K562 (cell line): ENCODE data around the gene MRPL4. TPM values are rescaled to one million over a fixed set of nuclear protein-coding genes. Genes with fewer than 3 reads are reported as not detected.

Experiments used
- ATF6 ChIP-seq: sonication (generic); formaldehyde crosslinking; IDR thresholded peaks from 2 replicates; pipeline ENCODE4 v1.4.0; 2020; ENCODE audit warnings: mild to moderate bottlenecking, missing genetic modification reagents
- BRD9 ChIP-seq: fragments of 450-650 bp; IDR thresholded peaks from 2 replicates; pipeline ENCODE4 v1.6.1; 2018; ENCODE audit warnings: low read depth; ENCODE audit not compliant: partially characterized antibody
- ERF ChIP-seq: fragments of 450-650 bp; formaldehyde crosslinking; IDR thresholded peaks from 2 replicates; pipeline ENCODE4 v1.4.0; 2020; ENCODE audit warnings: mild to moderate bottlenecking, mixed read lengths
- FOXA1 ChIP-seq: fragments of 450-650 bp; IDR thresholded peaks from 2 replicates; pipeline ENCODE4 v1.6.1; 2016; ENCODE audit warnings: mild to moderate bottlenecking, borderline replicate concordance
- HINFP ChIP-seq: fragments of 450-650 bp; conservative IDR thresholded peaks from 2 replicates; pipeline ENCODE4 v1.6.1; 2016; ENCODE audit warnings: missing genetic modification characterization, low read depth, mild to moderate bottlenecking, control low read depth, missing compliant biosample characterization
- KLF6 ChIP-seq: fragments of 250-450 bp; sonication (Bioruptor Pico); IDR thresholded peaks from 2 replicates; pipeline ENCODE4 v1.4.0; 2020; ENCODE audit warnings: mild to moderate bottlenecking, moderate library complexity, borderline replicate concordance
- MAZ ChIP-seq, 2 experiments: fragments of 450-650 bp in 1 of 2; sonication (generic) in 1 of 2; formaldehyde crosslinking; IDR thresholded peaks in 1 of 2; conservative IDR thresholded peaks in 1 of 2; 2 replicates each; pipeline versions ENCODE4 v1.4.0 to v1.5.0; 2020; ENCODE audit warnings: mild to moderate bottlenecking in 1 of 2, missing genetic modification reagents in 1 of 2
- MBD1 ChIP-seq: fragments of 250-450 bp; sonication (Bioruptor Pico); IDR thresholded peaks from 2 replicates; pipeline ENCODE4 v1.8.0; 2022; ENCODE audit warnings: inconsistent platforms
- SMARCE1 ChIP-seq: fragments of 450-650 bp; IDR thresholded peaks from 2 replicates; pipeline ENCODE4 v1.7.1; 2016; ENCODE audit warnings: mild to moderate bottlenecking
- TBL1XR1 ChIP-seq, 2 experiments: IDR thresholded peaks; 2 replicates each; pipeline ENCODE4 v1.6.1; 2012; ENCODE audit warnings: improper control_type of control experiment in 2 of 2, low read length in 2 of 2, mild to moderate bottlenecking in 1 of 2
- ZBTB11 ChIP-seq, 3 experiments: fragments of 200-800 bp in 1 of 3; fragments of 250-450 bp in 1 of 3; fragments of 450-650 bp in 1 of 3; sonication (Bioruptor Pico) in 1 of 3; sonication (Bioruptor generic) in 1 of 3; formaldehyde crosslinking in 1 of 3; IDR thresholded peaks; 2 replicates each; pipeline versions ENCODE4 v1.6.1 to v1.8.0; 2016 to 2022; ENCODE audit warnings: mild to moderate bottlenecking in 2 of 3, missing genetic modification characterization in 2 of 3, missing compliant biosample characterization in 1 of 3, moderate library complexity in 1 of 3
- ZHX1 ChIP-seq: fragments of 150-350 bp; conservative IDR thresholded peaks from 2 replicates; pipeline ENCODE4 v1.6.1; 2014; ENCODE audit warnings: low read length
- ZNF408 ChIP-seq: fragments of 250-450 bp; sonication (Bioruptor Pico); IDR thresholded peaks from 2 replicates; pipeline ENCODE4 v1.4.0; 2020; ENCODE audit warnings: low read depth, mild to moderate bottlenecking, moderate library complexity
- polyA plus RNA-seq, 8 experiments: library from polyadenylated mRNA; depleted of rRNA in 4 of 8; stranded (reverse) in 5 of 8; unstranded in 3 of 8; fragments of >200 nt; fragmentation: Nextera tagmentation in 2 of 8; fragmentation: Illumina TruSeq in 1 of 8; extraction: Ambion mirVana in 2 of 8; extraction: Trizol in 1 of 8; gene quantifications; 2 replicates each; pipeline versions ENCODE4 v1.2.1 to v1.2.3, GENCODE V29; 2011 to 2014; ENCODE audit warnings: inconsistent platforms in 1 of 8, missing spikeins in 1 of 8
- total RNA-seq, 7 experiments: library from RNA; depleted of rRNA in 6 of 7; stranded (reverse); fragments of >200 nt in 6 of 7; fragmentation: Illumina TruSeq in 2 of 7; extraction: Trizol in 2 of 7; gene quantifications; 2 replicates each; pipeline versions ENCODE4 v1.2.1 to v1.2.3, GENCODE V29; 2011 to 2021; ENCODE audit warnings: low replicate concordance in 1 of 7

The MRPL4 gene
- total and polyA plus RNA-seq, 9 of the 15 experiments (the other 6 are each of a cell fraction or from before 2014, with no cell fraction given): 1.4 to 239 (median 64.9) TPM

- TF ChIP-seq MBD1 (CRISPR knock-in tag) (no peak; the same call in 1 of the 2 replicates), ZBTB11 (CRISPR knock-in tag; IDR thresholded peaks at IDR 0.05) (no peak; a peak in 1 of 6 replicates), BRD9 (peak; percentile 81), ZHX1 (no peak), ATF6 (CRISPR knock-in tag) (no peak), FOXA1 (no peak), SMARCE1 (no peak), KLF6 (CRISPR knock-in tag) (peak; percentile 43; the same call in 1 of the 2 replicates), HINFP (no peak), ERF (CRISPR knock-in tag) (0 out of 2 replicates have a peak, but pooled peaks have one; percentile 28), TBL1XR1 (IDR thresholded peaks at IDR 0.05; ENCODE audit: low read length in 2 of 2) (no peak), ZNF408 (CRISPR knock-in tag) (no peak), MAZ (CRISPR knock-in tag; conservative IDR thresholded peaks at IDR 0.05 in 1 of 2, IDR thresholded peaks at IDR 0.05 in 1 of 2) (peak in 1 of 2 experiments; percentile 60; a peak in 2 of 4 replicates)
Measured at GRCh38 chr19:10269333-10270179, 17.5 kb downstream of the MRPL4 start (continued).
